Activated T-helper 9 cell treated with anti-CD3 and anti-CD28 coated beads, Interleukin-2, amount 50 U/mL, for 16 hours (primary cell): ENCODE results near the gene RBFOX1.

Experiments
- DNase-seq: peaks from one replicate; pipeline ENCODE4 v3.0.0-alpha.2; 2020; ENCODE audit warnings: low read depth

Gene RBFOX1

DNA sequence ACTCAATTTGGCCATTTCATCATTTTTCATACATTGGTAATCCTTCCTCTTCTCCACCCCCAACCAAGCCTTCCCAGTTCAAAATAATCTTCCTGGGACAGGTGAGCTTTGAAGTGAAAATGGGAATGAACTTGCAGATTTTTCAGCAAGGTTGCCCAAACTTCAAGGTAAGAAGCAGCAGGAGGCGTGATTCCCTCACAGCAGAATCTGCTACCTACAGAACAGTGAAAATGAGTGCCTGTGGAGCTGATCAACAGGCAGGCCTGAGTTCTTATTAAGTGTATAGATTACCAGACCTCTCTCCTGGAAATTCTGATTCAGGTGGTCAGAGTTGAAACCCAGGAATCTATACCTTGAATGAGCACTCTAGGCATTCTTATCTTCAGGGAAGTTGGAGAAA, 356.6 kb downstream of the RBFOX1 start:
- no peak for DNase-seq

DNA sequence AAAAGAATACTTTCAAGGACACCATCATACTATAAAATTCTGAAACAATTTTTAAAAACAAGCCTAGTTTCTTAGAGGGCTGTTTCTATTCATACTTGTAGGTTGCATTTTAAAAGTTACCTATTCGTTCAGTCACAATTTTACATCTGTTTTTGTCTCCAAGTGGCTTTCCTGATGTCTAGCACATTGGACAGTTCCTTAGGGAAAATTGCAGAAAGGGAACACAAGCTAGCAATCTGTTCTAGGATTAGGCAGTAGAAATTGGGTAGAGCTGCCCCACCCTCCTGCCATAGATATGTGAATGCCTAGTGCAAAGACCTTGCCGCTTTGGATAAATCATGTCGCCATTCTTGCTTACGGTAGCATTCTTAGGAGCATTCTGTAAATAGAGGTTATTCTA, 358.9 kb downstream of the RBFOX1 start:
- no peak for DNase-seq

DNA sequence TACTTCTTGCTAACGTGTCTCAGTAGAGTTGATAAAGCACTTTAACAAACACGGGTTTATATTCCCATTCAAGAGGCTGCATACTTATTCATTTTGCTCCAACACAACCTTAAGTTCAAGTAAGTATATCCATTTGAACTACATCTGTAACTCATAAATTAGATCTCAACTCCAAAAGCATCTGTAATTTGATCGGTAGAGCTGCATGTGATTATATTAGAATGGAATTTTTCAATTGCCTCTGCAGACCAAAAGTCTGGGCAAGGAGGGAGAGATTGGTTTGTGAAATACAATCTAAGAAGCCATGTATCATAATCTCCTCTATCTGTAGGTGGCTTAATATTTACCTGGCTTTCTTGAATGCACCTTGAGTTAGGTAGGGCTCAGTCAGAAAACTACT, 371.0 kb downstream of the RBFOX1 start:
- DNase-seq: no peak

DNA sequence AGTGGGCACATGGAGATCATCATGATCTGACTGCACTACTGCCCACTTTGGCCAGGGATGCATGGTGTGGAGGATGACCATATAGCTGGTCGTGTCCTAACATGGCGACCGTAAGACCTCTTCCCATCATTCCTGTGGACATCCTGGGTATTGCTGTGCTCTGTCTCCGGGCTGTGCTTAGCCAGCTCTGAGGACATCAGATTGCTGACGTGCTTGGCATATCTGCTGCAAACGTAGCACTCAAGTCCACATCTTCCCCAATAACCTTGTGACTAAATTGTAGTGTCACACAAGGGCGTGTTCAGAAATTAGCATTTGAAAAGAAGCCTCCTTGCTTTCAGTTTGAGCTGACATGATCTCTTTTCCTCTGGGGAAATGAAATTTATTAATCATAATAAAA, 373.2 kb downstream of the RBFOX1 start:
- no peak for DNase-seq

DNA sequence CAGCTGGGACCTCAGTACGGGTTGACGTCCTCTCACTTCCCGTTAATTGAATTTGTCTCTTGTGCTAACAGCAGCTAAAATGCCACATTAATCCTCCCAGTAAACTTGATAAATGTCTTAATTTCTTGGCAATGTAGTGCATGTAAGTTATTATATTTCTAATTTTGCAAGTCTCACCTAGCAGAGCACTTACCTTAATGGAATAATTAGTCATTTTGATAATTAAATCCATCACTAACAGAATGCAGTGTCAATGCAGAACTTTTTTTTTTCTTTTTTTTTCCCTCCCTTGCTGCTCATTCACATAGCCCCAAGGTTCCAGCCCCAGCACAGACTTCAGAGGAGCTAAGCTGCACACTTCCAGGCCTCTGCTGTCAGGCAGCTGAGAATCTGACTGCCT, 376.5 kb downstream of the RBFOX1 start:
- DNase-seq: no peak

DNA sequence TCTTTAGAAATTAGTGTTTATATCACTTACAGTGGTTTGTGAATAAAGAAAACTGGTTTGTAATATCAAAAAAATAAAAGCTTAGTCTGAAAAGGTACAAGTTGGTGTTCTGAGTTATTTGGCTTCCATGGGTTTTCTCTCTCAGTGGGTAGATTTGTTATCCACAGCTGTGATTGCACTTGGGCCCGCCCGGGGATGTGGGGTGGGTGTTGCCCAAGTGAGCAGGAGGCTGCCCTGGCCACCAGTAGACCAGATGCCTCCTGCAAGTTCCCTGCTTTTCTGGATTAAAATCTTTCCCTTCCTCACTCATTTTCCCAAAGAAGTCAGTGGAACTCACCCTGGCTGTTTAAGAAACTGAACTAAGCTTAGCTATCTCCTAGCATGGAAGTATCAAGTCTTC, 380.6 kb downstream of the RBFOX1 start:
- no peak for DNase-seq

DNA sequence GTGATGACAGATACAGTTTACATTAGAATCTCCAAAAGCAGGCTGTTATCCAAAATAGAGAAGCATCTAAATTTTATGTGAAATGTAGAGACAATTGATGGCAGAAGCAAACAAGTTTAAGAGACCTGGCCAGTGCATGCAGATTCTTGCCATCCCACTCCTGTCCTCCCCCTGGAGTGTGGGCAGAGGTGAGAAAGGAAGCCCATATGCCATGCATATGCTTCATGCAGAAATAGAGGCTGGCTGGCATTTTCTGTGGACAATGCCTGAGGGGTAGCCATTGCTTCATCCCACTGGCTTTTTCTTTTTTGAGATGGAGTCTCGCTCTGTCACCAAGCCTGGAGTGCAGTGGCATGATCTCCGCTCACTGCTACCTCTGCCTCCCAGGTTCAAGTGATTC, 382.1 kb downstream of the RBFOX1 start:
- DNase-seq: no peak

DNA sequence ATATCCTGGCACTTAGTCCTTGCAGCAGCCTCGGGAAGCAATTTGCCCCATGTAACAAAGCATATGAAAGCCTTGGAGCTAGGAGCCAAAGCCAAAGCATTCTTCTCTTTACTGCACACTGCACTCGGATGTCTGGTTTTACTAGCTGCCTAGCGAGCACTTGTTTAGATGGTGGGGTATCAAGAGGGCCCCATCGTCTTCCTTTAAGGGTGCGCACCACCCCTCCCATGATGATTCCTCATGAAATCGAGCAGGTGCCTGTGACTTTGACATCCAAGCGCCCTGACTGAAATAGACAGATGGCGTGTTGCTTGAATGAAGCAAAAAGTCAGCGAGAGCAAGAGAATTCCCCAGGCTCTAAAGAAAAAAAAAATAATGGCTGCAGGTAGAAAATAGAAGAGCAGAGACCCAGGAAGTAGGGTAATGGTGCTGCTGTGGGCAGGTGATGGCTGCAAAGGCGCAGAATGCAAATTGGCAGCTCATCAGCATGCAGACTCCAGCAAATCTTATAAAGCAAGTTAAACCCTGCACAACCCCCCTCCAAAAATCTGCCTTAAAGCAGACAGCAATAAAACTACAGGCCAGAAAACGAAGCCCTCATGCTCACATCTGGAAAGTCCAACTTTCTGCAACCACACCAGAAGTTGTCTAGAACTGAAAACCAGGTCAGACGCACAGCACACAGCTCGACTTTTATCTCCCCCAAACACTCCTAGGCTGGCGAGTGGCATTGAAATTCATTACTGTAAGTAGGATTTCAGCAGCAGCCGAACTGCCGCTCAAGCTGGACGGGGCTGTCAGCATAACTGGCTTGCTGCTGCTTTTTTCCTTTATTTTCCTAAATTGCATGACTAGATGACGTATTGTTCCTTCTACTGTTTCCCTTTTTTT, 384.3 kb downstream of the RBFOX1 start:
- DNase-seq: no peak

DNA sequence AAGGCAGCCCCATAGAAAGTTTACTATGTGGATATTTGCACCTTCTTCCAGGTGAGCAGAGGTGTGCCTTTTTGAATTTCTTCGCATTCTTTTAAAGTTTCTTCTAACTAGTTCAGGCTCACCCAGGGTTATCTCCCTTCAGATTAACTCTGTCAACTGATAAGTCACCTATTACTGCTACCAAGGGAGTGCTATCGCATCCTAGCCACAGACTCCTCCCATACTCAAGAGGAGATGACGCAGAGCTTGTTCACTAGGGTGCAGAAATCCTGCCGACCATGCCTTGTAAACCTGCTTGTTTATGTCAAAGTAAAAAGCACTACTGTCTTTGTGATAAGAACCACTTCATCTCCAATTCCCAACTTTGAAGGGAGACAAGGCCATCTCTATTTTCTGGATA, 390.1 kb downstream of the RBFOX1 start:
- DNase-seq: no peak

DNA sequence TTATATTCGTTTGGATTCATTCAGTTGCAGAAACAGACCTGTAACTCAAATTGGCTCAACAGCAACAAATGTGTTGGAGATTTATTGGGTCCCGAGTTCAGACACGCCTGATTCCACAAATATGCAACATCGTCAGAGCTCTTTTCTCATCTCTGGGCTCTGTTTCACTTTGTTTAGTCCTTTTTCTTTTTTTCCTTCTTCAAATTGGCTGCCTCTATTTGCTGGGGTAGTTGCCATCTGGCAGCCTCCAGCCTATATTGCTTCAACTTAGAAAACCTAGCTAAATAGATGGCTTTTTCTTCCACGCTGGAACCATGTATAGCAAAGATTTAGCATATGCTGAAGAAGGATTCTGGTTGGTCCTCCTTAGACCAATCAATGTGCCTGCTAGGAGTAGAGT, 398.5 kb downstream of the RBFOX1 start:
- no peak for DNase-seq

DNA sequence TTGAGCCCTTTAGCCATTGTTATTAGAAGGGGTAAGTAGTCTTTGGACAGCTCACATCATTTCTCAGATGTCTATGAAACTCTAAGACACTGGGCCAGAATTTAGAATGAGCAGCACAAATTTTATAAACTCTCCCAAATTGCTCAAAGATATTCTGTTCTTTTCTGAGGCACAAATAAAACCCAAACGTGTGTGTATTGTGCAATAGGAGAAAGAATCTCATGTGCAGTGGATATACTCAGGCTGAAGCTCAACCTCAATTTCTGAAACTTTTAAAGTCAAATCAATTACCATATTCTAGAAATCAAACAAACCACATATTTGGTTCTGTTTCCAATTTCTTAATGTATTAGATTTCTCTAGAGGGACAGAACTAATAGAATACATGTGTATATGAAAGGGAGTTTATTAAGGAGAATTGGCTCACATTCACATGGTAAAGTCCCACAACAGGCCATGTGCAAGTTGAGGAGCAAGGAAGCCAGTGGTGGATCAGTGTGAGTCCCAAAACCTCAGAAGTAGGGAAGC, 403.6 kb downstream of the RBFOX1 start:
- DNase-seq: no peak

DNA sequence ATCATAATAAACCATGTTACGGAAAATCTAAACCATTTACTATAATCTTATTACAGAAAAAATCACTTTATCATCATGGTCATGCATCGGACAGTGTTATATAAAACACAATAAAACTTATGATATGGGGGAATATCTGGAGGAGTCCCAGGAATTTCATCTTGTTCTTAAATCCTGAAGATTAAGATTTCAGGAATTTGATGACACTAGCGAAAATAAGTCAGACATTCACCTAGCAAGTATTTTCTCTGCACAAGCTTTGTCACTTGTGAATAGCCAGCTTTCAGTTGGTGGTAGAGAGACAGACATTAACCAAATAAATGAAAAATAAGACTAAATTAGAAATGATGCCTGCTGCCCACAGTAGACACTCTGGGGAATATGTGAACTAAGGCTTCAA, 410.0 kb downstream of the RBFOX1 start:
- DNase-seq: no peak

DNA sequence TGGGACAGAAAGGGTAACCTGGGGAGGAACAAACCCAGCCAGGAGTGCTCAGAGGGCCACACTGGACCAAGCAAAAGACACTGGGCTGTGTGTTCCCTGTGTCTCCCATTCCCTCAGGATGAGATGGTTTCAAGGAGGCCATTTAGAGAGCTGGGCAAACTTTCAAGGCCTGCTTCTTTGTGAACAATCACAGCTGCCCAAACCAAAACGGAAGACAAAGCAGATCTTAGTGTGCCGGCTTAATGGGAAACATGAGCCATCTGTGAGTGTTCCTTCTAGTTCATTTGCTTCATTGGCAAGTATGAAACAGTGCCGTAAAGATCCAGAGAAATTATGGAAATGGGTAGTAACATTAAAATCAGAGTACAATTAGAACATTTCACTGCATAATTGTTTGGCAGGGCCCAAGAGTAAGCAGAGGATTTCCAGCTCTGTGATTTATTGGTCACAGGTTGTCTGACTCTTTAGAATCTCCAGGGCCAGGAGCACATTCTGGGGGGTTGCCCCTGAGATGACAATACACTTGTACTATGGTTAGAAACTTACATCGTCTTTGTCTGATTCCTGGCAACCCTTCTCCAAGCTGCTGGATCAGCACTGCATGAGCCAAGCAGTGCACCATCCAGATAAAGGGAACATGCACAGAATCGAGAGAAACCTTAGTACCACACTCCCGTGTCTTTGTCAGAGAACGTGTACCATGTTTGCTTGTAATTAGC, 412.1 kb downstream of the RBFOX1 start:
- no peak for DNase-seq

DNA sequence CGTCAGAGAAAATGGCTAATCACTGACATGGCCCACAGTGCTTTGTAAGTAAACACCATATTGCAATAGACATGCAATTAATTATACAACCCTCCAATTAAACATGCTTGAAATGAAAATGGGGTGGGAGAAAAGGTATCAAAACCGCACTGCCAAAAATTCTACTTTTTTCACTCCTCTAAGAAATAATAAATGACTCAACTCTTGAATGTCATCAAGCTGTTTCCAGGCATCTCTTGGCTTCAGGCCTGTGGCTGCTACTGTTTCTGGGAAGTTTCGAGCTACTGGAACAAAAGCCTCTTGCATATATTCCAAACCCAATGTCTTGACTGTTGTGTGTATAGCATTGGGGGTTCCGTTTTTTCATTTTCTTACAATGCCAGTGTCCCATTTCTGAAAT, 412.6 kb downstream of the RBFOX1 start:
- no peak for DNase-seq

DNA sequence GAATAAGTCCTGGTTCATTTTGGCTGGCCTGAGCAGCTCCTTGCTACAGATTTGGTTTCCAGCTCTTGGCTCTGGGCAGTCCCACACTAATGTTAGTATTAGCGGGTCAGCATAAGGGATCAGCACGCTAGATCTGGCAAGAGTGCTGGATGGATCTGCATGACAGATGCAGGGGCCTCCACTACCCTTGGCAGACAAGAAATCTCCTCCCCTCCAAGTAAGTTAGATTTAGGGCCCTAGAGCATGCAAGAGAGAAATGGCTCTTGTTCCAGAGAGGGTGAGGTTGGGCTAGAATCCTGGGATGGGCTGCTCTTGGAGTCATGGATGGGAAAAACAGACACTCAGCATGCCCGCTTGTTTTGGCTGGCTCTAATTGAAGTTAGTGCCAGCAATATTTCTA, 414.3 kb downstream of the RBFOX1 start:
- no peak for DNase-seq

DNA sequence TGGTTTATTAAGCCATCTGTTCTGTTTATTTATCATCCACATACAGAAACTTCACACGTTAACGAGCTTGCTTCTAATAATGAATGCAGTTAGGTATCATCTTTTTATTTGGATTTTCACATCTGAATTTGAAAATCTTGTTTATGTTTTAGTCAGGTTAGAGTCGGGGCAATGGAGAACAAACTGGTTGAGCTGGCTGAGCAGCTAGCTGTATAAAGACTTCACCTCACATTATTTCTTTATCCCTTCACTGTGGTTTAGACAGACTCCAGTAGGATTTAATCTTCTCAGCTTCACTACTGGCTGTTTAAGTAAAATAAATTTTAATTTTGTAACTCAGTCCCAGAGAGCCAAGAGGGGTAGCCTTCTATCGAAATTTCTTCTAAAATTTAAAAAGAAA, 415.9 kb downstream of the RBFOX1 start:
- no peak for DNase-seq

DNA sequence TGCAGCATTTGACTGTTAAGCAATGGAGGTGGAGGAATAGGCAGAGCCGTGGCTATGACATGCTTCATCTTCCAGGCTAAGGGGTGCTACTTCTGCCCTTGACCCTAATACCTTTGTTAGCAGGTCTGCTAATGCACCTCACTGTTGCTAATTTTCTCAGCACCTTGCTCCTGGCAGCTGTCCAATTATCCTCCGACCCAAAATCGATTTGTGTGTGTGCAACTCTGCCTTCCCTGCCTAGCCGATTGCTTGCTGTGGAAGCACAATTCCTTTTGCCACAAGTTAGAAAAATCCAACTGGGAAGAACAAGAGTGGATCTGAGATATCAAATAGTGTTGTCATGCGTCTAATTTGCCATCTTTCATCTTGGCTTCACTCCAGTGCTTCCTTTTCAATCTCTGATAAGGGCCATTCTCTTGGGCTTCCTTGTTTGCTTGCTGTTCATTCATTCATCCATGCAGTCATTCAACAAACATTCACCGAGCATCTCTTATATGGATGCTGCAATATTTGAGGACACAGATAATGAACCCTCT, 422.8 kb downstream of the RBFOX1 start:
- no peak for DNase-seq
